LNCaP clone FGC (cell line): Measurements from ENCODE around the gene TFEB.

Experiments
- DNase-seq: peaks from one replicate; pipeline ENCODE4 v3.0.0-alpha.2; 2011; ENCODE audit warnings: low read depth
- H3K4me3 ChIP-seq: 2 replicates; pipeline ENCODE4 v1.5.1; 2011; ENCODE audit warnings: mild to moderate bottlenecking, low read depth, low read length, control low read depth
- TF ChIP-seq, protein P1 (sequence below): IDR thresholded peaks from 2 replicates; pipeline ENCODE4 v1.5.1; 2012; ENCODE audit warnings: mild to moderate bottlenecking; ENCODE audit not compliant: control insufficient read depth, insufficient read depth; ENCODE audit errors: extremely low read depth

Gene TFEB

DNA sequence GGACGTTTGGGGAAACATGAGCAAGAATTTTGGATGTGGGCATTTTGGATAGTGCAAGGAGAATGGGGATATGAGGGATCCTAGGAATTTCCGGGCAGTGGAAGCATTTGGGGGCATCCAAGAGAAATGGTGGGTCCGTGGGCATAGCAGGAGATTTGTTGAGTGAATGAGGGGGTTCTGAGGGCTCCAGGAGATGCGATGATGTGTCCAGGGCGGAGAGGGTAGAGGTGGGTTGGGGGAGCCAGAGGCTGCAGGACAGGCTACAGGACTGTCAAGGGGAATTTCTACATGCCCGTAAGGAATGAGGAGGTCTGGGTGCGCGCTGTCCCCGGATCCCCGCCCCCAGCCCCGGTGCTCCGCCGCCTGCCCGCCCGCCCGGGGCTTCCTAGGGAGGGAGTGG lies 43.9 kb upstream of the TFEB start:
- H3K4me3 ChIP-seq = peak overlapping the region; percentile 77
- TF ChIP-seq, protein P1, sequence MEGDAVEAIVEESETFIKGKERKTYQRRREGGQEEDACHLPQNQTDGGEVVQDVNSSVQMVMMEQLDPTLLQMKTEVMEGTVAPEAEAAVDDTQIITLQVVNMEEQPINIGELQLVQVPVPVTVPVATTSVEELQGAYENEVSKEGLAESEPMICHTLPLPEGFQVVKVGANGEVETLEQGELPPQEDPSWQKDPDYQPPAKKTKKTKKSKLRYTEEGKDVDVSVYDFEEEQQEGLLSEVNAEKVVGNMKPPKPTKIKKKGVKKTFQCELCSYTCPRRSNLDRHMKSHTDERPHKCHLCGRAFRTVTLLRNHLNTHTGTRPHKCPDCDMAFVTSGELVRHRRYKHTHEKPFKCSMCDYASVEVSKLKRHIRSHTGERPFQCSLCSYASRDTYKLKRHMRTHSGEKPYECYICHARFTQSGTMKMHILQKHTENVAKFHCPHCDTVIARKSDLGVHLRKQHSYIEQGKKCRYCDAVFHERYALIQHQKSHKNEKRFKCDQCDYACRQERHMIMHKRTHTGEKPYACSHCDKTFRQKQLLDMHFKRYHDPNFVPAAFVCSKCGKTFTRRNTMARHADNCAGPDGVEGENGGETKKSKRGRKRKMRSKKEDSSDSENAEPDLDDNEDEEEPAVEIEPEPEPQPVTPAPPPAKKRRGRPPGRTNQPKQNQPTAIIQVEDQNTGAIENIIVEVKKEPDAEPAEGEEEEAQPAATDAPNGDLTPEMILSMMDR = no peak
- DNase-seq = no peak

DNA sequence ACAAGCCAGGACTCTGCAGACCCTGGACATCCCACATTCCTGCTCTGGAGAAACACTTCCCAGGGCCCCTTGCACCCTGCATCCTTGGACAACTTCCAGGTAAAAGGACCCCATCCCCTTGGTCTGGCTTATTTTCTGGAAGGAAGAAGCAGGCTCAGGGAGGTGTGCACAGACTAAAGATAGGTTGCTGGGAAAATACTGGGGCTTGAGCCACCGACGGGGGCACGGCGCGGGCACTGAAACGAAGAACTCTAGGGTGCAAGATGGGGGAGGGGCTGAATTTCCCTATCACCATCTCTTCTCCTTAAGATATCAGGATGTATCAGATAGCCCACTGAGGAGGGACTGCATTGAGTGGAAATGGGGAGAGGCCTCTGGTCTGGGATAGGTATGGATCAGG lies 43.5 kb upstream of the TFEB start:
- no peak for DNase-seq
- peak overlapping the region; percentile 77 for H3K4me3 ChIP-seq
- TF ChIP-seq, protein P1 = no peak

DNA sequence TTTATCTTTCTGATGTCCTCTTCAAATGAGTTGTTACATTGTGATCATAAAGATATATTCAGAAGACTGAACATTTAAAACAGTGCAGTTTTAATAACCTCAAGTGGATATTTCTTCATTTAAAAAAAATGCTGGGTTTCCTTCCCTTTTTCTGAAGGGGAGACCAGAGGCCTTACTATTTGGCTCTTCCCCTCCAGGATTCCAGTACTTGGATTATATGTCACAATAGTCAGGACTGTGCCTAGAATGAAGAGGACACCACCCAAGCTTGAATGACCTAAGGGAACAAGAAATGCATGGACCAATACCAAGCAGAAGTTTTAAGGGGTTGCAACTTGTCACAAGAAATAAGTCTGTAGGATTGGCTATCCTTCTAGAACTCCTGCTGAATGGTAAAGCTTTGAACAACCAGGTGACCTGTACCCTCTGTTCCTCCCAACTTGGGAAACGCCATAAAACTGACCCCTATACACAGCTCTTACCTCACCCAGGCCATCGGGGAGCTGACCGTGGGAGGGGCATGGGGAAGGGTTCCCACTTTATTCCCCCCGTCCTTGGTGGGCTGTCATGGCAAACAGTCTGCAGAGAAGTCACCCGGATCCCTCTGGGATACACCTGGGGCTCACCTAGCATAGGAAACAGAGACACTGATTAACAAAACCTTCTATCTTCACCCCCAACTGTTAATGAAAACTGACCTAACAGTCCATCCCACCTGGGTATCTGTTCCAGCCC lies 42.3 kb upstream of the TFEB start:
- H3K4me3 ChIP-seq = no peak overlapping the region
- TF ChIP-seq, protein P1 = no peak
- DNase-seq = no peak

DNA sequence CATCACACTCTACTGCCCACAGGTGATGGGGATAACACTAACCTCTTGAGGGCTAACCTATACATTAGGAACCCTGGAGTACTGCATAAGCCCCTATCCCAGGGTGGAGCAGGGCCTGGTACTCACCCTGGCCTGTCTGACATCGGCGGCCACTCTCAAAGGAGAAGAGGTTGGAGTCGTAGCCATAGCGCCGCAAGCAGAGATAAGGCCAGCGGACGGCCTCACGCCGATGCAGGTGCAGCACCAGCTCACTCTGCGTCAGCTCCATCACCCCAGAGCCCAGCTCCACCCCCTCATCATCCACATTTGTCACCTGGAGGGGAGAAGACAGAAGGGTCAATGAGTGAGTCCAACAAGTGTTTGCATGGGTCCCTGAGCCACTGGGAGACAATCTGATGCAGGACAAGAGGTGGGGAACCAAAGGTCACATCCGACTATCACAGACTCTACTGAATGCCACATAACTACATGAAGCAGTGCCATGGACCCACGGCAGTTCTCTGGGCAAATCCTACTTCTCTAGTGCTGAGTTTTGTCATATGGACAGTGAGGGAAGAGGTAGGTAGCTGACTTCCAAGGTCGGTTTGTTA lies 40.0 kb upstream of the TFEB start:
- TF ChIP-seq, protein P1 = no peak
- DNase-seq = no peak
- H3K4me3 ChIP-seq = no peak overlapping the region

DNA sequence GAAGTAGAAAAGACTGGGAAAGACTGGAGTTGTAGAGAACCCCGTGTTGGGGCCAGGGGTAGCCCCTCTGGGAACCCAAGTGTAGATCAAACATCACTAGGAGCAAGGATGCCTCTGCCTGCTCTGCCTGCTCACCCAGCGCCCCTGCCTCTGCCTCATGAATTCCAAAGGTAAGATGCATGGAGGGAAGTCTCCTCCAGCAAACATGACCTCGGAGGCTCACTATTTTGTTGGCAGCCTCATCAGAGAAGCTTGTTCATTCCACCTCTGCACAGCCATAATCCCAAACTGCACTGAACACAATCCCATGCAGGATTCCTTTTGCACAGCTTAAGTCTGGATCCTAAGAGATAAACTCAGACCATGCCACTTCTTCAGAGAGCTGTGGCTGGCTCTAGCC lies 39.4 kb upstream of the TFEB start:
- no peak overlapping the region for H3K4me3 ChIP-seq
- TF ChIP-seq, protein P1 = no peak
- no peak for DNase-seq

DNA sequence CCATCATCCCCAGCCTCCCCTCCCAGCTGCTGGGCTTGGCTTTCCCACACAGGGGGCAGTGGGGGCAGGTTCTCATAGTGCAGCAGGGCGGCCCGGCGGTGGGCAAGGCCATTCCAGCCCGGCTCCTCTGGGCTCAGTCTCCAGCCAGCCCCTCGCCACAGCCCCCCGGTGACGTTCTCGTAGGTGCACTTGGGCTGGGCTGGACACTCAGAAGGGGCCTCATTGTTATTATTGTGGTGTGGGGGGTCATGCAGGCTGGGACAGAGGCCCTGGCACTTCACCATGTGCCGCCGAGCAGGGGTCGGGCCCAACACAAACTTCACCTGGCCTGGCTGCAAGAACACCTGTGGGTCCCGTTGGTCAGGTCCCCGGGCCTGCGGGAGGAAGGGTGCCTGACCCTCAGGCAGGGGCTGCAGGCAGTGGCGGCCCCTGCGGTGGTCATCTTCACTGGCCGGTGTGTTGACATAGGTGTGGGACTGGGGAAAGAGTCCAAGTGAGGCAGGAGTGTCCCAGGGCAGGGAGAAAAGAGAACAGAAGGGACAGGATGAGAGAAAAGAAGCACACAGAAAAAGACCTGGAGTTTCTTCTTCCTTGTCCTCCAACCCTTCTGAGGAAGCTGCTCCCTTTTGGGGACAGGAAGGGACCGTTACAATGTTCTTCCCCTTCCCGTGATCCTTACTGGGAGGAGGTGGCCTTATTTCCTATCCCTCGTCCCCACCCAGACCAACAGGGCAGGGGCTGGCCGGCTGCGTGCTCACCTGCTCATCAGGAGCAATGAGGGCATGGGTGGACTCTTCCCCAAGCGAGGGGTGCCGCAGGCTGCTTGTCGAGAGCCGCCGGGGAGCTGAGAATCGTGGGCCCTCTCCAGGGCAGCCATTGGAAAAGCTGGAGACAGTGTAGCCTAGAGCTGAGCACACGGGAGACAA lies 35.9 kb upstream of the TFEB start:
- TF ChIP-seq, protein P1 = no peak
- DNase-seq = no peak
- no peak overlapping the region for H3K4me3 ChIP-seq
